ENCODE data around the gene ZNF577.
"Not testable (repeated sequence)": the region's sequence is repeated elsewhere in the genome, so short reads cannot be mapped to it uniquely, and the experiment has no call there.

The ZNF577 gene

DNA sequence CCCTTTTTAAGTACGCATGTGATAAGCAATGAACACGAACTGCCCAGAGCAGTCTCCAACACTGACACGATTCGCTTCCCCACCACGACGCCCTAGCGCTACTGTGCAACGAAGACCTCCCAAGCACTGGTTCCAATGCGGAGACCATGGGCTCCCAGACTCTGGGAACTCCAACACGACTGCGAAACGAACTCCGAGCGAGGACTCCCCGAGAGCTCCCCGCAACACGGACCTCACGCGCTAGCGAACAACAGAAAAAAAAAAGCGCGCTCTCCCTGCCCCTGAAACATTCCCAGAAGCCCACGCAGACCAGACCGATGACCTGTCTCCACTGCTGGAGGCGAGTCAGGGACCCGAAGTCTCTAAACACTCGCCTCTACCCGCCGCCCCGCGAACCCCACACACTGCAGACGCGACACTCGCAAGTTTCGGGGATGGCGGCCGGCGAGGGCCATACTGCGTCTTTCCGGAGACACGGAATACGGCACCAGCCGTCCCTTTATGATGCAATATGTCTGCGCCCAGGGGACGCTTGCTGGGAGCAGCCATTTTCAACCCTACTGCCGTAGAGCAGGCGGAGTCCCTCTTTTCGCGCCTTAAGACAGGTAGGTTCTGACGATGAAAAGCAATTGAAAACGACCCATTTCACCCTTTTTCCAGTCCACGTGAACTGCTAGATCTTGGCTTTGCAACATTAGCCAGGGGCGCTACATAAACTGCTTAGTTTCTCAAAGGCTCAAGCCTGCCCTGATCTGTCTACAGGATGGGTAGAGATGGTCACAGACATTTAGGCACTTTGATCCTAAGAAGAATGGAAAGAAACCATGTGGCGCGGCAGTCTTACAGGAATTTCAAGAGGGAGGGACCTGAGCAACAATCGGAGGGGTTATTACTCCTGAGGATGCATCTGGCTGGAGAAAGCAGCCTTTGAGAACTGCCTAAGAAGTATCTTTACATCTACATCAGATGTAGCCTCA, at the start of gene ZNF577:
ZNF577 (minus strand) TSS at position 430 of the 977 bp plus-strand sequence. CDS start 7,569 bp downstream, outside the sequence.
- DNase-seq: peak; percentile 91

GRCh38 chr19:51931921-51932320, 44.2 kb upstream of the ZNF577 start:
- DNase-seq: no peak

DNA sequence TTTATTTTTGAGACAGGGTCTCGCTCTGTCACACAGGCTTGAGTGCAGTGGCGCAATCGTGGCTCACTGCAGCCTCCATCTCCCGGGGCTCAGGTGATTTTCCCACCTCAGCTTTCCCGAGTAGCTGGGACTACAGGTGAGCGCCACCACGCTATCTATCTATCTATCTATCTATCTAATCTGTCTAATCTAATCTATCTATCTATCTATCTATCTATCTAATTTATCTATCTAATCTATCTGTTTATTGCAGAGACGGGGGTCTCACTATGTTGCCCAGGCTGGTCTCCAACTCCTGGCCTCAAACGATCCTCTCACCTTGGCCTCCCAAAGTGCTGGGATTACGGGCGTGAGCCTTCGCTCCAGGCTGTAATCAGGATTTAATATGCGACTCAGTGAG, 40.1 kb upstream of the ZNF577 start:
- no peak for DNase-seq

- peak; percentile 96 for DNase-seq
Measured at GRCh38 chr19:51926784-51927741, 39.3 kb upstream of the ZNF577 start, which contains the start of gene ZNF613. TSS of gene ZNF613 (plus strand) at chr19:51927472. CDS start at chr19:51936221, 8,749 bp downstream.

GRCh38 chr19:51926426-51926783, 38.7 kb upstream of the ZNF577 start:
- DNase-seq: no peak

GRCh38 chr19:51921949-51922348, 34.2 kb upstream of the ZNF577 start:
- no peak for DNase-seq

DNA sequence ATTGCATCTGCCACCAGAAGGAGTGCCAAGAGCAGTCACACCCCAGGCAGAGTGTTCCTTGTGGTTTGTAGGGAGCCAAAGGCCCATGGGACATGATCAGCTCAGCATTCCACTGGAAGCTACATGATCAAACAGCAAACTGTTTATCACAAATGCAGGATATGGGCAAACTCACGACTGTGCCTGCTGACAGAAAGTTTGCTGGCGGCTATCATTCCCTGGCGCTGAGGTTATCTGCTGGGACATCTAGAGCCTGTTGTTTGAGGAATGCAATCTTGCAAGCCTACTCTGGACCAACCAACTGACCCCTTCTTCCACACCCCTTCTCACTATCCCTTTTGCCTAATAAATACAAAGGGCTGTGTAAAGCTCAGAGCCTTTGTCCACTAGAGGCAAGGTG, 31.9 kb upstream of the ZNF577 start:
- DNase-seq: no peak

GRCh38 chr19:51916167-51916566, 28.4 kb upstream of the ZNF577 start:
- DNase-seq: no peak

DNA sequence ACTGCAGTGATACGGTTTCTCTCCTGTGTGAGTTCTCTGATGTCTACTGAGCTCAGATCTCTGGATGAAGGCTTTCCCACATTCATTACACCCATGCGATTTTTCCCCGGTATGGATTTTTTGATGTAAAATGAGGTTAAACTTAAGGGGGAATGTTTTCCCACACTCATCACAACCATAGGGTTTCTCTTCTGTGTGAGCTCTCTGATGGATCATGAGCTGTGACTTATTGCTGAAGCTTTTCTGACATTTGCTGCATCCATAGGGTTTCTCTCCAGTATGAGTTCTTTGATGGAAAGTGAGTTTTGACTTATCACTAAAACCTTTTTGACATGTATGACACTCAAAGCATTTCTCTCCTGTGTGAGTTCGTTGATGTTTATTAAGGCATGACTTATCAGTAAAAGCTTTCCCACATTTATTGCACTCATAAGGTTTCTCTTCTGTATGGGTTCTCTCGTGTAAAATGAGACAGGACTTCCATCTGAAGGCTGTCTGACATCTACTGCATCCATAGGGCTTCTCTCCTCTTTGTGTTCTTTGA, 27.6 kb upstream of the ZNF577 start:
- DNase-seq: no peak

DNA sequence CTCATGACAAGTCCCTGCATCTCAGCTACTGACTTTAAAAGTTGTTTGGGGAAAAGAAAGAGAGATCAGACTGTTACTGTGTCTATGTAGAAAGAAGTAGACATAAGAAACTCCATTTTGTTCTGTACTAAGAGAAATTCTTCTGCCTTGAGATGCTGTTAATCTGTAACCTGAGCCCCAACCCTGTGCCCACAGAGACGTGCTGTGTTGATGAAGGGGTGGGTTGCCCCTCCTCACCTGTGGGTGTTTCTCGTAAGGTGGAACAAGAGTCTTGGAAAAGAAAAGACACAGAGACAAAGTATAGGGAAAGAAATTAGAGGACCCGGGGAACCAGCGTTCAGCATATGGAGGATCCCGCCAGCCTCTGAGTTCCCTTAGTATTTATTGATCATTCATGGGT, 20.2 kb upstream of the ZNF577 start:
- DNase-seq: not testable (repeated sequence)

GRCh38 chr19:51906108-51906507, 18.4 kb upstream of the ZNF577 start:
- DNase-seq: not testable (repeated sequence)

GRCh38 chr19:51905639-51906038, 17.9 kb upstream of the ZNF577 start:
- DNase-seq: not testable (repeated sequence)

- no peak for DNase-seq
Measured at GRCh38 chr19:51905206-51905605, 17.5 kb upstream of the ZNF577 start.

DNA sequence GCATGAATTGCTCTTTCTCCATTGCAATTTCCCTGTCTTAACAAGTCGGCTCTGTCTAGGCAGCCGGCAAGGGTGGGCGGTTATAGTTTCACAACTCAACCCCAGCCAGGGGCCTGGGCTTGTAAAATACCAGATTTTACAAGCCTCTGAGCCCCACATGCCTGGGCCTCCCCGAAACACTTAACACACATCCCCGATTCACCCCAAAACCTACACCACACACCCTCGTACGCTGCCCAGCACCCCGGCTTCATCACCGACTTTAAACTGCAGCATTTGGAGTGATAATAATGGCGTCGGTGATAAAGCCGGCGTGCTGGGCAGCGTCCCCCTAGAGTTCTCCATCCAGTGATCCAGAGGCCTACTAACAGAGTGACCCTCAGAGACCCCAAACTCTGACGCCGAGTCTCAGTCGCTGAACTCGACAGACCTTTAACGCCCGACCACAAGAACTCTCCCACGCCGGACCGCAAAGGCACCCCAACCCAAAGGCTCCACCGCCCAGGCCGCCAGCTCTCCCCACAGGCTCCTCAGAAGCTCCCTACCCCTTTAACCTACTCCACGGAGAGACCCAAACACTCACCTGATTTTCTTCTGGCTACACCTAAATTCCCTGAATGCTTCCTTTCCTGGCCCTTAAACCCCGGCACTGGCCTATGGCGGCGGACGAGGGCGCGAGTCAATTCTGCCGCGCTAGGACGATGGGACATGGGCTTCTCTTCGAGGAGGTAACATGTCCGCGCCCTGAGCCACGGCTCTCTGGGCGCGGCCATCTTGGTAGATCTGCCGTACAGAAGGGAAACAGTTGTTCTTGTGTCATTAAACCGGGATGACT, 16.8 kb upstream of the ZNF577 start, which contains the start of gene ZNF649:
ZNF649 (minus strand) TSS at position 687 of the 835 bp plus-strand sequence. CDS start 4,910 bp downstream, outside the sequence.
- peak; percentile 84 for DNase-seq

- DNase-seq: no peak
Measured at GRCh38 chr19:51903192-51903591, 15.4 kb upstream of the ZNF577 start.

- no peak for DNase-seq
Measured at GRCh38 chr19:51901860-51902259, 14.1 kb upstream of the ZNF577 start.

DNA sequence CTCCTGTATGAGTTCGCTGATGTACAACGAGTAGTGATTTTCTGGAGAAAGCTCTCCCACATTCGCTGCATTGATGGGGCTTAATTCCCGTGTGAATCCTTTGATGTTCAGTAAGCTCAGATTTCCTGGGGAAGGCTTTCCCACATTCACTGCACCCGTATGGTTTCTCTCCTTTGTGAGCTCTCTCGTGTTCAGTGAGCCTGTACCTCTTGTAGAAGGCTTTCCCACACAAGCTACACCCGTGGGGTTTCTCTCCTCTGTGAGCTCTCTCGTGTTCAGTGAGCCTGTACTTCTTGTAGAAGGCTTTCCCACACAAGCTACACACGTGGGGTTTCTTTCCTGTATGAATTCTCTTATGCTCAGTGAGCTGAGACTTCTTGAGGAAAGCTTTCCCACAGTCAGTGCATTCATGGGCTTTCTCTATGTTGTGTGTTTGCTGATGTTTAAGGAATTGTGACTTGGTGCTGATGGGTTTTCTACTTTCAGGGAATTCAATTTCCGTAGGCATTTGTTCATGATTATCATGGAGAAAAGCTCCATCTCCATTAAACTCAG, 3.5 kb upstream of the ZNF577 start:
- no peak for DNase-seq

GRCh38 chr19:51889934-51890333, 2.2 kb upstream of the ZNF577 start:
- DNase-seq: no peak

DNA sequence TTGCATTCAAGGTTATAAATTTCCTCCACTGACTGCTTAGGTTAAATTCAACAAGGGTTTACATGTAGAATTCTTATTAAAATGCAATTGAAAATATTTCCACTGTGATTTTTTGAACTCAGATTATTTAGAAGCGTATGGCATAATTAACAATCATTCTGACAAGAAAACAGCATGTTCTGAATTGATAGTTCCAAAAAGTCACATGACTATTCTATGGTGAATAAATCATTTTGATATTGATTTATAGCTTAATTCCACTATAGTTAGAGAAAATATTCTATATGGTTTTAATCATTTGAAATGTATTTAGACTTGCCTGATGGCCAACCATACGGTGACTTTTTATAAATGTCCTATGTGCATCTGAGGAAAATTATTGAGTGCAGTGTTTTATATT, 3.0 kb downstream of the ZNF577 start:
- DNase-seq: no peak

- no peak for DNase-seq
Measured at GRCh38 chr19:51882518-51882917, 5.2 kb downstream of the ZNF577 start.

GRCh38 chr19:51873097-51873496, 14.7 kb downstream of the ZNF577 start:
- no peak for DNase-seq

Measured in NCI-H748 treated with DMSO at 0.1 percent for 48 hours (cell line).